ENCODE data around the gene MEX3A. TPM values are rescaled to one million over a fixed set of nuclear protein-coding genes. Genes with fewer than 3 reads are reported as not detected.
"Not testable (repeated sequence)": the region's sequence is repeated elsewhere in the genome, so short reads cannot be mapped to it uniquely, and the experiment has no call there.

Gene MEX3A
- polyA plus RNA-seq, 12 donors: 17.0 to 113 (median 23.9) TPM

- DNase-seq: no peak
Observed at GRCh38 chr1:156081917-156082308, 352 bp downstream of the MEX3A start.

- DNase-seq: no peak
Observed at GRCh38 chr1:156081180-156081916, 917 bp downstream of the MEX3A start.

- no peak for DNase-seq
Observed at GRCh38 chr1:156080863-156081179, 1.4 kb downstream of the MEX3A start.

DNA sequence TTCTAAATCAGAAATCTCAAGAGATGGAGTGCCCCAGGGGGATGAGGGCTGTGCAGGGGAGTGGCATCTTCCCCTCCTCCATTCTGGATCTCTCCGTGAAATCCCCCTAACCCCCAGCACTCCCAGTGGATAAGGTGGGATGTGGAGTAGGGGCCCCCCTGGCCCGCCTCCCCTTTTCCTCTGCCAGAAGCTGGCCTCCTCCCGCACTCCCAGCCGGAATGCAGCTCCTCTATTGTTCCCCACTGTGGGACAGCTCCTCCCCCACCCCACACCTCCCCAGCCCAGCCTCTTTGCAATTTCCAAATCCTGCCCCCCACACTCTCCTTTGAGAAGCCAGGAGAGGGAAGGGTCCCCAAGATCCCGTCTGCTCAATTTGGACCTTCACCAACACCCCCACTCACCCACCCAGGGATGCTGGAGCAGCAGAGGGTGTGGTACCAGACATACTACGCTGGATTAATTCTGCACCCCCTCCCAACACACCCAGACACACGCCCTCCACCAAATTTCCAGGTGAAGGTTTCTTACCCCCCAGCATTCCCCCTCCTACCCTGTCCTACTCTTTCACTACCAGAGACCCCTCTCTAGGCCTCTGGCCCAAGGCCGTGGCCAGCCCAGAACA, 1.9 kb downstream of the MEX3A start:
- DNase-seq: no peak

- DNase-seq: no peak
Observed at GRCh38 chr1:156079762-156080161, 2.5 kb downstream of the MEX3A start.

- no peak for DNase-seq
Observed at GRCh38 chr1:156078728-156079127, 3.5 kb downstream of the MEX3A start.

DNA sequence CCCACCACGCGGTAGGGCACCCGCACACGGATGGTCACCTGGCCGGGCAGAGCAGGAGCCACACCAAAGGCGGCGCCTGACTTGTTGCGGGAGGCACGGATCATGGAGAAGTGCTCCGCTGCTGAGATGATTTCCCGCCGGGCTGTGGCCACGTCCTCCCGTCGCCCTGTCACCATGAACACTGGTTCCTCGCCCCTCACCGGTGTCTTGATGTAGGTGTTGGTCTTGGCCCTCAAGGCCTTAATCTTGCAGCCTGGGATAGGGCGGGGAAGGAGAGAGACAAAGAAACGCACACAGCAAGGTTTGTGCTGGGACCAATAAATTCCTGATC, 4.9 kb downstream of the MEX3A start:
- no peak for DNase-seq

- no peak for DNase-seq
Observed at GRCh38 chr1:156076609-156077429, 5.4 kb downstream of the MEX3A start.

DNA sequence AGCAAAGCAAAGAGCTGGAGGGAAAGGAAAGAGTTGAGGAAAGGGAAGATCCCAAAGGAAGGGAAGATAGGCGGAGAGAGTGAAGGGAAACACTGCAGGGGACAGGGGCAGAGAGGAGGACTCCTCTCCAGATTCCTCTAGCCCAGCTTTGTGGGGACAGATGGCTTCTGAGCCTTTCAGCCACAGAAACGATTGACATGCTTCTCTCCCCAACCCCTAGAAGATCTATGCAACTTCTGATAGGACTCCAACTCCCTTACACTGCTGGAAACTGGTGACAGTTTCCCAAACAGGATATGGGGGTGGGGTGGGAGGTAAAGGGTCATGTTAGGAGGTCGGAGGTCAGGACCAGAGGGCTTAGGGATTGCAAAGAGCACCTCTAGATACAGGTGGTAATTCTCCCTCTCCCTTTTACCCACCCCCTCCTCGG, 6.5 kb downstream of the MEX3A start:
- no peak for DNase-seq

DNA sequence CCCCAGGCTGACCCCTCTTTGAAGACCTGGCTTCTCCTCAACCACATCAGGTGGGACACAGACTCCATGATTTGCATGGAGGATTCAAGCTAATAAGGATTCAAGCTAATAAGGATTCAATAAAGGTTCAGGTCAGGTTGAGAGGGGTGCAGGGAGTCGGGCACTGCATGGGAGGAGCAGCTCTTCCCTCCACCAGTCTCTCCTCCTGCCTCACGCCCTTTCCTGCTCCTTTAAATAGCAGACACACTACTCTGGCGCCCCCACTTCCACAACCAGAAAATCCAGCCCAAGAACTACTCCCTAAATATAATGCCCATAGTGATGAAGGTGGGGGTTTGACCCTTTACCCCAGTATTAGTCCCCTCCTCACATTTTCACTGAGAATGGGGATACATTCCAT, 7.1 kb downstream of the MEX3A start:
- DNase-seq: no peak

DNA sequence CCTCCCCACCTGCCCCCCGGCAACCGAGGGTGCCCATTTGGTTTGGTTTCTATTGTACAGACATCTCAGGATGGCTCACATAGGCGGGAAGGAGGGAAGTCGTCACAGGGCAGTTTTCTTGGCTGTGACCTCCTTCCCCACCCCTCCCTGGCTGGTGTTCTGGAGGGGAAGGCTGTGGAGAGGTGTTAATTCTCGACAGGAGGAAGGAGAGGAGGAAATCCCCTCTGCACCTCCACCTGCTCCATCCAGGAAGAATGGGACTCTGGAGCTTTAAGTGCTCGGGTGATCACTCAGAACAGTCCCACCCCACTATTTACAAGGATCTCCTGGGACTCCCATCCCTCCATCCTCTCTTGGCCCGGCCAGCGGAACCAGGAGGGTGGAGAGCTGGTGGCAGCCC, 7.6 kb downstream of the MEX3A start:
- no peak for DNase-seq

GRCh38 chr1:156073740-156074139, 8.5 kb downstream of the MEX3A start:
- no peak for DNase-seq

GRCh38 chr1:156073110-156073687, 9.1 kb downstream of the MEX3A start:
- DNase-seq: no peak

- DNase-seq: no peak
Observed at GRCh38 chr1:156072251-156072650, 10.0 kb downstream of the MEX3A start.

GRCh38 chr1:156071332-156071816, 10.9 kb downstream of the MEX3A start:
- not testable (repeated sequence) for DNase-seq

GRCh38 chr1:156070548-156070947, 11.7 kb downstream of the MEX3A start:
- no peak for DNase-seq

- no peak for DNase-seq
Observed at GRCh38 chr1:156069490-156070455, 12.5 kb downstream of the MEX3A start.

- DNase-seq: no peak
Observed at GRCh38 chr1:156067262-156067661, 15.0 kb downstream of the MEX3A start.

DNA sequence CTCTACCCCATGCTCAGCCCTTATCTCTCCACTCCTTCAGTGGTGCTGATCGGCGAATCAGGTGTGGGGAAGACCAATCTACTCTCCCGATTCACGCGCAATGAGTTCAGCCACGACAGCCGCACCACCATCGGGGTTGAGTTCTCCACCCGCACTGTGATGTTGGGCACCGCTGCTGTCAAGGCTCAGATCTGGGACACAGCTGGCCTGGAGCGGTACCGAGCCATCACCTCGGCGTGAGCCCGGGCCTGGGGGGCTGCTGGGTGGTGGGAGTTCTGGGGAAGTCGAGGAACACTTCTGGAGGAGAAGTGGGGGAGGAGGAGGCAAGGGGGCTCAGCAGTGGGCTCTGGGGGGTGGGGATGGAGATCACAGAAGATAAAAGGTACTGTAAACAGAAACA, 16.4 kb downstream of the MEX3A start:
- no peak for DNase-seq

DNA sequence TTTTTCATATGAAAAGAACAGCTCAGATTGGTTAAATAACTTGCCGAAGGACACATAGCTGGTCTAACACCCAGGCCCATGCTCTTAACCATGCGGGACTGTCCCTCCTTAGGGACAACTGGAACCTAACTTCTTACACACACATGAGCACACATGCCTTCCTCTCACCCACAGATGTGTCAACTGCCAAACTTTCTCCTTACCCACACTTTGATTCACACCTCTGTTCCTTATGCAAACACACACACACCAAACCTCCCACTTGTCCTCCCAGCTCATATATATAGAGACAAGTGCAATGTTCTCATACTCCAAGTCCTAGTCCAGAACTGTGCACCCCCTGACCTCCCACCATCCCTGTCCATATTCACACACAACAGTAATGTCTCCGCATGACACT, 17.1 kb downstream of the MEX3A start:
- DNase-seq: no peak

- no peak for DNase-seq
Observed at GRCh38 chr1:156064615-156065014, 17.6 kb downstream of the MEX3A start.

DNA sequence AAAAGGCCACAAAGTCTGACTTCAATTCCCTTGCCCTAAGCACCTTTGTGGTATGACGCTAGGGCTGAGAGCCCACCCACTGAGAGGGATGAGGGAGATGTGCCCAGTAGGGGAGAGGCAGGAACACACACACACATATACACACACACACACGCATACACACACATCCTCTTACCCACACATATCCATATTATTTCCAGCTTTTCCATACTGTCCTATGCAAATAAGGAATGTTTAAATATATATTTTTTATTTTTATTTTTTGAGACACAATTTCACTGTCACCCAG, 18.3 kb downstream of the MEX3A start:
- no peak for DNase-seq

Measured in muscle of arm (tissue), 12 donors.